Left lung (tissue), 10 donors: ENCODE results near the gene ATG9B. TPM values are rescaled to one million over a fixed set of nuclear protein-coding genes. Genes with fewer than 3 reads are reported as not detected.
"Not testable (repeated sequence)": the region's sequence is repeated elsewhere in the genome, so short reads cannot be mapped to it uniquely, and the experiment has no call there.

Source experiments
- ATAC-seq: fragments of 200-7000 bp; cut with Tn5 transposase; one replicate; pipeline ENCODE4 v1.9.1; 2020; ENCODE audit warnings: moderate library complexity
- DNase-seq, 4 donors: peaks; one replicate each; pipeline ENCODE4 v3.0.0-alpha.2; 2013 to 2020
- H3K27ac ChIP-seq, 2 donors: fragments of 200-600 bp; sonication (generic) in 1 of 2; one replicate each; pipeline versions ENCODE4 v1.5.0 to v1.8.0; 2020 to 2021
- H3K27me3 ChIP-seq, 2 donors: fragments of 200-600 bp; sonication (generic) in 1 of 2; one replicate each; pipeline versions ENCODE4 v1.5.0 to v1.8.0; 2020 to 2021
- H3K36me3 ChIP-seq, 2 donors: fragments of 200-600 bp; sonication (generic) in 1 of 2; one replicate each; pipeline versions ENCODE4 v1.5.0 to v1.8.0; 2020 to 2021
- H3K4me1 ChIP-seq, 2 donors: fragments of 200-600 bp; one replicate each; pipeline ENCODE4 v1.8.0; 2021
- H3K4me3 ChIP-seq, 2 donors: fragments of 200-600 bp; sonication (generic) in 1 of 2; one replicate each; pipeline versions ENCODE4 v1.5.0 to v1.8.0; 2020 to 2021; ENCODE audit warnings: mild to moderate bottlenecking in 1 of 2
- H3K9me3 ChIP-seq, 2 donors: fragments of 200-600 bp; sonication (generic) in 1 of 2; one replicate each; pipeline versions ENCODE4 v1.5.0 to v1.8.0; 2020 to 2021
- intact Hi-C, 2 donors: fragments of 100-400 bp; cut with DNase I; formaldehyde crosslinking; loops; one replicate each; pipeline versions ENCODE4 v1.11.2 to v1.14.2; 2022
- polyA plus RNA-seq, 6 donors: library from polyadenylated mRNA; unstranded; fragments of 120-200 nt; gene quantifications; one replicate each; pipeline ENCODE4 v1.2.1, GENCODE V29; 2013; ENCODE audit not compliant: insufficient read length in 6 of 6
- total RNA-seq, 2 donors: library from RNA; stranded (reverse); fragmentation: NEBNext Ultra II Directional; extraction: Animal tissue kit (Norgen Biotek cat#: 25700); gene quantifications; one replicate each; pipeline ENCODE4 v1.2.1, GENCODE V29; 2021
- TF ChIP-seq, protein P1 (sequence below), 2 donors: fragments of 200-600 bp; sonication (generic) in 1 of 2; IDR thresholded peaks; one replicate each; pipeline versions ENCODE4 v1.5.0 to v1.8.0; 2021; ENCODE audit warnings: antibody characterized with exemption in 2 of 2
- donor health status: DM: no; HTN: yes; CAD: no.
- donor health status: DM: no; HTN: no; CAD: no.

Gene ATG9B
- total and polyA plus RNA-seq, 8 donors = 0.68 to 7.1 (median 3.6) TPM

DNA sequence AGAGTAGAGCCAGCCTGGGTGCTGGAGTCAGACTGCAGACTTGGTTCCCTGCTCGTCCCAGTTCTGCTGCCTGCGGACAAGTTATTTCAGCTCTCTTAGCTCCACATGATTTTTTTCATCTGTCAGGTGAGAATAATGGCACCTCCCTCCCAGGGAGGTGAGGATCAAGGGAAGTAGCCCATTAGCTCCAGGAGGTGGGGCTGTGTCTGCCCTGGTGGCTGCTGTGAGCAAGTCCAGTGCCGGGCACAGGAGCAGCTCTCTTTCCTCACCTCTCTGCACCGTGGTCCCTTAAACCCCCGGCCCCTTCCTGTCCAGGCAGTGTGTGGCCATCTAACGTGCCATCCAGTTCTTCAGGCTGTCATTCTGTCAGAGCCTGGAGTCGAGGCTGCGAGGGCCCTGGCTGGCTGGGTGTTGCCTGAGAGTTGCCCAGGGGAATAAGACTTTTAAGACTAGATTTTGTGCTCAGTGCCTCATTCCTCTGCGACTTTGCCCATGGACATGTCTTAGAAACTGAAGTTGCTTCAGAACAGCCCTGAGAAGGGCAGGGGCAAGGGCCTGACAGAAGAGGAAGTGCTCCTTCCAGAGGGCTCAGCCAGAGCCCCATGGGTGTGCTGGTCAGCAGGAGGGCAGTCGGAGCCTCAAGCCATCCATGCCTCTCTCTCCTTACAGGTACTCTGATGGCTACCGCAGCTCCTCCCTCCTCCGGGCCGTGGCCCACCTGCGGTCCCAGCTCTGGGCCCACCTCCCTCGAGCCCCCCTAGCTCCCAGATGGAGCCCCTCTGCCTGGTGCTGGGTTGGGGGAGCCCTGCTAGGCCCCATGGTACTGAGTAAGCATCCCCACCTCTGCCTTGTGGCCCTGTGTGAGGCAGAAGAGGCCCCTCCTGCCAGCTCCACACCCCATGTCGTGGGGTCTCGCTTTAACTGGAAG is 8.9 kb upstream of the ATG9B start:
- DNase-seq = no peak
- no peaks in the 10 kb centered on the region for H3K9me3 ChIP-seq

DNA sequence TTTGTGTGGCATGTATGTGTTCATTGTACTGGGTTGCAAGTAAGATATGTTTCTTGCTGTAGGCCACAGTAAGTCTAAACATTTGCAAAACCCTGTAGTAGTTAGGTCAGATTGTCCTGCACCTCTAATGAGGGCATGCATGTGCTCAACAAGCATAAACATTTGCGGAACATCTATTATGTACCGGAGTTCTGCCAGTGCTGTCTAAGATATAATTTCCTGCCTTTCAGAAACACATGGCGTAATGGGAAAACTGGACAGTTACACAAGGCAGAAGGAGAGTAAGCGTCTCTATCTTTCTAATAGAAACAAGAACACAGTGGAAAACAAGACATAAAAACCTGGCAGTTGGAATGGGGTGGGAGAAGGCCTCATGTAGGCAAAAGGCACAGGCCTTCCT is 6.7 kb upstream of the ATG9B start:
- no peak overlapping the region for H3K4me3 ChIP-seq
- peaks cover 8 to 11% of the 10 kb centered on the region in 2 donors for H3K4me1 ChIP-seq
- no peak for ATAC-seq

More for the DNA sequence above, 8.9 kb upstream of the ATG9B start:
- no peak overlapping the region for H3K27ac ChIP-seq
- ATAC-seq = no peak
- no peaks in the 10 kb centered on the region for H3K27me3 ChIP-seq
- peaks cover 0 to 11% of the 10 kb centered on the region in 2 donors for H3K4me1 ChIP-seq
- intact Hi-C loops = no loop called here
- H3K4me3 ChIP-seq = no peak overlapping the region
- peaks cover 0 to 48% of the 10 kb centered on the region in 2 donors for H3K36me3 ChIP-seq
- TF ChIP-seq, protein P1, sequence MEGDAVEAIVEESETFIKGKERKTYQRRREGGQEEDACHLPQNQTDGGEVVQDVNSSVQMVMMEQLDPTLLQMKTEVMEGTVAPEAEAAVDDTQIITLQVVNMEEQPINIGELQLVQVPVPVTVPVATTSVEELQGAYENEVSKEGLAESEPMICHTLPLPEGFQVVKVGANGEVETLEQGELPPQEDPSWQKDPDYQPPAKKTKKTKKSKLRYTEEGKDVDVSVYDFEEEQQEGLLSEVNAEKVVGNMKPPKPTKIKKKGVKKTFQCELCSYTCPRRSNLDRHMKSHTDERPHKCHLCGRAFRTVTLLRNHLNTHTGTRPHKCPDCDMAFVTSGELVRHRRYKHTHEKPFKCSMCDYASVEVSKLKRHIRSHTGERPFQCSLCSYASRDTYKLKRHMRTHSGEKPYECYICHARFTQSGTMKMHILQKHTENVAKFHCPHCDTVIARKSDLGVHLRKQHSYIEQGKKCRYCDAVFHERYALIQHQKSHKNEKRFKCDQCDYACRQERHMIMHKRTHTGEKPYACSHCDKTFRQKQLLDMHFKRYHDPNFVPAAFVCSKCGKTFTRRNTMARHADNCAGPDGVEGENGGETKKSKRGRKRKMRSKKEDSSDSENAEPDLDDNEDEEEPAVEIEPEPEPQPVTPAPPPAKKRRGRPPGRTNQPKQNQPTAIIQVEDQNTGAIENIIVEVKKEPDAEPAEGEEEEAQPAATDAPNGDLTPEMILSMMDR (IDR thresholded peaks at IDR 0.05) = no peak

DNA sequence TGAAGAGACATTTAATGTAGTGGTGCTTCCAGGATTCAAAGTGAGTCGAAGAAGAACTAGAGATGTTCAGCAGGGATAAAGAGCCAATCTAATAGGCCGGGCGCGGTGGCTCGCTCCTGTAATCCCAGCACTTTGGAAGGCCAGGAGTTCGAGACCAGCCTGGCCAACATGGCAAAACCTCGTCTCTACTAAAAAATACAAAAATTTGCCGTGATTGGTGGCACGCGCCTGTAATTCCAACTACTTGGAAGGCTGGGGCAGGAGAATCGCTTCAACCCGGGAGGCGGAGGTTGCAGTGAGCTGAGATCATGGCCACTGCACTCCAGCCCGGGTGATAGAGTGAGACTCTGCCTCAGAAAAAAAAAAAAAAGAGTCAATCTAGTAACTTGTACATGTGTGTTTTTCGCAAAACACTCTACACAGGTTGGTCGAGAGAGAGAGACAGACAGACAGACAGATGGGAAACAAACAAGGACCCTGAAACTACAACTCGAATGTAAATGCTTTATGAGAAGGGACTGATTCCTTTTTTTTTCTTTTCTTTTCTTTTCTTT is 4.7 kb upstream of the ATG9B start:
- peak overlapping the region; percentile 81 to 89 for H3K27ac ChIP-seq
- peaks cover 0 to 7% of the 10 kb centered on the region in 2 donors for H3K36me3 ChIP-seq
- intact Hi-C loops = no loop called here
- peak overlapping the region; percentile 65 to 75 for H3K4me3 ChIP-seq
- DNase-seq (no peak), ATAC-seq (no peak)
- H3K9me3 ChIP-seq = no peaks in the 10 kb centered on the region
- H3K4me1 ChIP-seq = peaks cover 8 to 11% of the 10 kb centered on the region in 2 donors
- TF ChIP-seq, protein P1 (IDR thresholded peaks at IDR 0.05) = no peak
- no peaks in the 10 kb centered on the region for H3K27me3 ChIP-seq

More for the DNA sequence above, 6.7 kb upstream of the ATG9B start:
- no peak for DNase-seq
- intact Hi-C loops = no loop called here
- TF ChIP-seq, protein P1 (IDR thresholded peaks at IDR 0.05) = no peak
- H3K36me3 ChIP-seq = peaks cover 0 to 27% of the 10 kb centered on the region in 2 donors
- H3K27ac ChIP-seq = no peak overlapping the region
- no peaks in the 10 kb centered on the region for H3K27me3 ChIP-seq
- H3K9me3 ChIP-seq = no peaks in the 10 kb centered on the region

DNA sequence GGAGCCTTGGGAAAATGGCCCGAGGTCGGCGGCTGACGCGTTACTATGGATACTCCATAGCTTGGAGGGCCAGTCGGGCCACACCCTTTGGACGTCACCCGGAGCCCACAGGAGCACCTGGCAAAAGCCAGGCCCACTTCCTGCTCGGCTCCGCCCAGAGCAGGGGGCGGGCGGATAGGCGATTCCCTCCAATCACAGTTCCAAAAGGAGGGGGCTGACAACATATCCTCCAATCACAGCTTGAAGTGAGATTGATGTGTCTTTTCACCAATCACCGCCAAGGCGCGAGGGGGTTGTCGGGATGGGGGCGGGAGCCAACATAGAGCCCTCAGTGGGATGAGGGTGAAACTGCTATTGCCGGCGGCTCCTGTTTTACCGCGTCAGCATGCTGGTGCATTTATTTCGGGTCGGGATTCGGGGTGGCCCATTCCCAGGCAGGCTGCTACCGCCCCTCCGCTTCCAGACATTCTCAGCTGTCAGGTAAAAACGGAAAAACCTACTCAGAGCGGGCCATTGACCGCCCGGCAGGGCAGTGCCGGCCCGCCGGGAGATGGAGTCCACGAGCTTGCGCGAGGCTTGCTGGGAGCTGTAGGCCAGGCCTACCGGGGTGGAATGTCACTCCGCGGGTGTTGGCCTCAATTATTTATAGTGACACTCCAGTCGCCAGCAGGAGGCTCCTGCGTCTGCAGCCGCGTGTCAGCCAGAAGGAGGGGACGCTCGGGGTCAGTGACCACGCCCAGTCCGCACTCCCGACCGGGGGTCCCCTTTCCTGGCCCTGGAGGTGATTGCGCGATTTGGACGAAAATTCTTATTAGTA is 4.0 kb upstream of the ATG9B start, which contains the start of gene ABCB8:
TSS of gene ABCB8 (plus strand) at position 320 of the 817 bp plus-strand sequence. CDS start at position 386, 66 bp downstream.
- peak within 1 kb of the TSS; percentile 65 to 75 for H3K4me3 ChIP-seq
- H3K4me1 ChIP-seq = peaks cover 8 to 11% of the 10 kb centered on the region in 2 donors
- peak within 1 kb of the TSS; percentile 81 to 89 for H3K27ac ChIP-seq
- ATAC-seq (peak; percentile 95), DNase-seq (peak; percentile 97 to 100 (median 98))
- TF ChIP-seq, protein P1 (IDR thresholded peaks at IDR 0.05) = peak; percentile 24 to 36
- no peaks in the 10 kb centered on the region for H3K9me3 ChIP-seq
- peaks cover 0 to 6% of the 10 kb centered on the region in 2 donors for H3K27me3 ChIP-seq
- intact Hi-C loops = no loop called here
- peaks cover 0 to under 1% of the 10 kb centered on the region in 2 donors for H3K36me3 ChIP-seq

DNA sequence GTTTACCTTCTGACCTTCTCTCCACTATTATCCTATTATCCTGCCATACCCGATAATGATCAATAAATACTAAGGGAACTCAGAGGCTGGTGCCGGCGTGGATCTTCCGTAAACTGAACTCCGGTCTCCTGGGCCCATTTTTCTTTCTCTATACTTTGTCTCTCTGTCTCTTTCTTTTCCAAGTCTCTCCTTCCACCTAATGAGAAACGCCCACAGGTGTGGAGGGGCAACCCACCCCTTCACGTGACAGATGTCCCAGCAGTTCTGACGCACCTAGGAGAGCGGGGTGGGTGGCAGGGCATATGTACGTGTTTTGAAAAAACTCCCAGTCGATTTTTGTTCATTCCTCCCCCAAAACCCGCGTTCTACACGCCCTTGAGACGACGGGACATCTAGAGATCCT is 3.4 kb upstream of the ATG9B start:
- Histone ChIP-seq H3K4me3 (peak overlapping the region; percentile 65 to 75), H3K4me1 (peaks cover 8 to 11% of the 10 kb centered on the region in 2 donors), H3K27ac (peak overlapping the region; percentile 81 to 89)
- DNase-seq, H3K36me3 ChIP-seq, ATAC-seq, H3K27me3 ChIP-seq, H3K9me3 ChIP-seq, intact Hi-C loops: not testable (repeated sequence)

DNA sequence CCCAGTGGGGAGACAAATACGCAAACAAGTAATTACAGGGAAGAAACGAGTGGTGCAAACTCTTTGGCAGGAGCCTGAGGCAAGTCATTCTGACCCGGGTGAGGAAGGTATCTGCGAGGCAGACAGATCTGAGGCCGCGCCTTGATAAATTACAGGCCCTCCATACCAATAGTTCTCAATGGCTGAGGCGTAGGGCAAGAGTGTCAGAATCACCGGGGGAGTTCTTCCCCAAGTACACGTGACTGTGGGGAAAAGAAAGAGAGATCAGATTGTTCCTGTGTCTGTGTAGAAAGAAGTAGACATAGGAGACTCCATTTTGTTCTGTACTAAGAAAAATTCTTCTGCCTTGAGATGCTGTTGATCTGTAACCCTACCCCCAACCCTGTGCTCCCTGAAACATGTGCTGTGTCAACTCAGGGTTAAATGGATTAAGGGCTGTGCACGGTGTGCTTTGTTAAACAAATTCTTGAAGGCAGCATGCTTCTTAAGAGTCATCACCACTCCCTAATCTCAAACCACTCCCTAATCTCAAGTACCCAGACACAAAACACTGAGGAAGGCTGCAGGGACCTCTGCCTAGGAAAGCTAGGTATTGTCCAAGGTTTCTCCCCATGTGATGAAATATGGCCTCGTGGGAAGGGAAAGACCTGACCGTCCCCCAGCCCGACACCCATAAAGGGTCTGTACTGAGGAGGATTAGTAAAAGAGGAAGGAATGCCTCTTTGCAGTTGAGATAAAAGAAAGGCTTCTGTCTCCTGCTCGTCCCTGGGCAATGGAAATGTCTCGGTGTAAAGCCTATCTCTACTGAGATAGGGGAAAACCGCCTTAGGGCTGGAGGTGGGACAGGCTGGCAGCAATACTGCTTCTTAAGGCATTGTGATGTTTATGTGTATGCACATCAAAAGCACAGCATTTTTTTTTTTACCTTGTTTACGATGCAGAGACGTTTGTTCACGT is 2.8 kb upstream of the ATG9B start:
- ATAC-seq, H3K9me3 ChIP-seq, H3K36me3 ChIP-seq, intact Hi-C loops, DNase-seq: not testable (repeated sequence)
- H3K4me3 ChIP-seq = peak overlapping the region; percentile 65 to 75
- peaks cover 0 to 14% of the 10 kb centered on the region in 2 donors for H3K27me3 ChIP-seq
- H3K4me1 ChIP-seq = peaks cover 8 to 11% of the 10 kb centered on the region in 2 donors
- H3K27ac ChIP-seq = peak overlapping the region; percentile 81 to 89
